AG09319 (cell line): Measurements from ENCODE around the gene TSPAN13.

Source experiments
- DNase-seq: peaks from one replicate; pipeline ENCODE4 v3.0.0-alpha.2; 2010; ENCODE audit warnings: low read depth; ENCODE audit errors: extremely low read depth
- TF ChIP-seq, protein P1 (sequence below): IDR thresholded peaks from 2 replicates; pipeline ENCODE4 v1.5.1; 2011; ENCODE audit warnings: low read depth, mild to moderate bottlenecking, inconsistent platforms, low read length, moderate library complexity

The TSPAN13 gene

DNA sequence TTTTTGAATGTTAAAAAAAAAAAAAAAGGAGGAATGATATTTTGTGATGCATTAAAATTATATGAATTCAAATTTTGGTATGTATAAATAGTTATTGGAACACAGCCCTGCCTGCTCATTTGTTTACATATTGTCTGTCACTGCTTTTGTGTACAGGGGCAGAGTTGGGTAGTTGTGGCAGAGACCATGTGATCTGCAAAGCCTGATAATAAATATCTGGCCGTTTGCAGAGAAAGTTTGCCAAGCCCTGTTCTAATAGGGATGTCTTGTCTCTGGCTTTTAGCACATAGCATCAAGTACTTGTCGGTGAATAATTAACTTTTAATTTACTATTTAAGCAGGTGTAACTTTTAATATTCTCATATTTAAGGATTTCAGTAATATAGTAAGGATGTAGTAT, 19.8 kb downstream of the TSPAN13 start:
- no peak for DNase-seq
- TF ChIP-seq, protein P1, sequence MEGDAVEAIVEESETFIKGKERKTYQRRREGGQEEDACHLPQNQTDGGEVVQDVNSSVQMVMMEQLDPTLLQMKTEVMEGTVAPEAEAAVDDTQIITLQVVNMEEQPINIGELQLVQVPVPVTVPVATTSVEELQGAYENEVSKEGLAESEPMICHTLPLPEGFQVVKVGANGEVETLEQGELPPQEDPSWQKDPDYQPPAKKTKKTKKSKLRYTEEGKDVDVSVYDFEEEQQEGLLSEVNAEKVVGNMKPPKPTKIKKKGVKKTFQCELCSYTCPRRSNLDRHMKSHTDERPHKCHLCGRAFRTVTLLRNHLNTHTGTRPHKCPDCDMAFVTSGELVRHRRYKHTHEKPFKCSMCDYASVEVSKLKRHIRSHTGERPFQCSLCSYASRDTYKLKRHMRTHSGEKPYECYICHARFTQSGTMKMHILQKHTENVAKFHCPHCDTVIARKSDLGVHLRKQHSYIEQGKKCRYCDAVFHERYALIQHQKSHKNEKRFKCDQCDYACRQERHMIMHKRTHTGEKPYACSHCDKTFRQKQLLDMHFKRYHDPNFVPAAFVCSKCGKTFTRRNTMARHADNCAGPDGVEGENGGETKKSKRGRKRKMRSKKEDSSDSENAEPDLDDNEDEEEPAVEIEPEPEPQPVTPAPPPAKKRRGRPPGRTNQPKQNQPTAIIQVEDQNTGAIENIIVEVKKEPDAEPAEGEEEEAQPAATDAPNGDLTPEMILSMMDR, result no peak

DNA sequence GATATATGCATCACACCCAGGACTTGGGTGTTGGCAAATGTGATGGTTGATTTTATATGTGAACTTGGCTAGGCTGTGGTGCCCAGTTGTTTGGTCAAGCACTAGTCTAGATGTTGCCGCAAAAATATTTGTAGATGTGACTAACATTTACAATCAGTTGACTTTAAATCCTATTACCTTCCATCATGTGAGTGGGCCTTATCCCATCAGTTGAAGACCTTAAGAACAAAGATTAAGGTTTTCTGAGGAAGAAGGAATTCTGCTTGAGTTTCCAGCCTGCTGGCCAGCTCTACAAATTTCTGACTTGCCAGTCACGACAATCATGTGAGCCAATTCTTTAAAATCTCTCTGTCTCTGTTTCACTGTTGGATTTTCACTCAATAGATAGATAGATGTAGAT, 20.3 kb downstream of the TSPAN13 start:
- TF ChIP-seq, protein P1, result no peak
- DNase-seq, result no peak

DNA sequence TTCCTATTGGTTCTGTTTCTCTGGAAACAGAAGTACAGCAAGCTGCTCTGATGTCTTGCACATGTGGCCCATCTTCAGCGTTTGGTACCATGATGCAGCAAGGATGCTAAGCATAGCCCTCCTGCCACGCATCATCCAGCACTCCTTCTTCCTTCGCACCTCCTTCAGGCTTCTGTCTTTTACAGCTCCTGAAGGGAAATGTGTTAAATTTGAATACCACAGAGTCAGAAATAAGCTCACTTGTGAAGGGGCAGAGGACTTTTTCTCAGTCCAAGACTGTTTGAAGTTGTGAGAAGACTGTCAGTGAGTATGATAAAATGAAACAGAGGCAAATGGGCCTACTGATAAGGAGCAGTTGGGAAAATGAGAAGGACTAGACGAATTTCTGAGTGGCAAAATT, 20.7 kb downstream of the TSPAN13 start:
- TF ChIP-seq, protein P1, result no peak
- no peak for DNase-seq

DNA sequence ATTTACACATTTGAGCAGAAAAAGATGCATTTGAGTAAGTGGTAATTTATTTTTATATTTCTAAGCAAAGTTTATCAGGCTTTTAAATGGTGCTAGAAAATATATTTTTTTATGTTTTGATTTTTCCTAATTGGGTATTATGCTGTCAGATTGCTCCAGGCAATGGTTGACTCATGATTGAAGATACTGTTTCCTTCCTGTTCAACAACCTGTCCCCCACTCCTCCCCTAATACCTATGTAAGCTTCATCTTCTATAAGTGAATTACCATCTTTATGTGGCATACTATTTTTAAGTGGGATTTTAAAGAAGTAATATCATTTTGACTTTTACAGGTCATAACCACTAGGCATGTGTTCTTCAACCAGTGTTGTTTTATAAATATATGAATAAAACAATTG, 21.4 kb downstream of the TSPAN13 start:
- DNase-seq, result no peak

DNA sequence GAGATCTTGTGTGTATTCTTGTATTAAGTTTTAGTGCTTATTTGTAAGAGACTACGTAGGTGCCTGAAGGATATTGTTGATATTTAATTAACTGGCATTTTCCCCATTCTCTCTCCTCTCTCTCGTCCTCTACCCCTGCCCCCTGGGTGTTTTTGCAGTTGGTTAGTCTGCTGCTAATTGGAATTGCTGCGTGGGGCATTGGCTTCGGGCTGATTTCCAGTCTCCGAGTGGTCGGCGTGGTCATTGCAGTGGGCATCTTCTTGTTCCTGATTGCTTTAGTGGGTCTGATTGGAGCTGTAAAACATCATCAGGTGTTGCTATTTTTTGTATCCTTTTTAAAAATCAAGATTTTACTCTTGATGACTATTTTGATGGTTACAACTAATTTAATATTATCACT, 22.5 kb downstream of the TSPAN13 start:
- DNase-seq, result no peak
- TF ChIP-seq, protein P1, result no peak

More for the DNA sequence above, 21.4 kb downstream of the TSPAN13 start:
- TF ChIP-seq, protein P1, result no peak

DNA sequence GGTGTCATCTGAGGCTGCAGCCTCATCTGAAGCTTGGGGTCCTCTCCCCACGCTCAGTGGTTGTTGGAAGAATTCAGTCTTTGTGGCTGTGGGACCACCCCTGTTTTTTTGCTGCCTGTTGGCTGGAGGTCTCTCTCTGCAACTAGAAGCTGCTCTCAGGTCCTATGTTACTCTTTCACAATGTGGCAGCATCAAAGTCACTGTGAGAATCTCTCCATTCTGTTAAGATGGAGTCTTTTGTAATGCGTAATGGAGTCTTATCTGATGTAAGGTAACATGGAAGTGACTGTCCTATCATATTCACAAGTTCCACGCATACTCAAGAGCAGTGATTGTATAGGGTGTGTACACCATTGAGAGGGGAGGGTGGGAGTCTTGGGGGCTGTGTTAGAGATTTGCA, 24.9 kb downstream of the TSPAN13 start:
- TF ChIP-seq, protein P1, result no peak
- no peak for DNase-seq

DNA sequence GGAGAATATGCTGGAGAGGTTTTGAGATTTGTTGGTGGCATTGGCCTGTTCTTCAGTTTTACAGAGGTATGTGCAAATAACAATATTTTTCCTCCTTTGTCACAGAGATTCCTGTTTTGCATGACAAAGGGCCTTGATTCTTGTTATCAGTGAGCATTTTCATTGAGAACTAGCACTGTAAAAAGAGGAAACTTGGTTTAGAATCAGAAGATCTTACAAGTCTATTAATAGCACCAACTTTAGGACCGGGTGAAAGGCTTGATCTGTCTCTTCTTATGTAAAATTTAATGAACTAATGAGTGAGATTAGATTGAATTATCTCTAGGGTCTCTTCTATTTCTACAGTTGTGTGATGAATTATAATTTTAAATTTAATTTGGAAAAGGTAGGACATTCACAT, 25.5 kb downstream of the TSPAN13 start:
- TF ChIP-seq, protein P1, result no peak
- no peak for DNase-seq
